GM23248 (cell line): ENCODE data around the gene NRP2.

Experiments used
- EZH2 ChIP-seq: fragments of 200-600 bp; sonication (generic); IDR thresholded peaks from 2 replicates; pipeline ENCODE4 v1.6.1; 2018; ENCODE audit warnings: antibody characterized with exemption, mild to moderate bottlenecking; ENCODE audit not compliant: insufficient read depth, poor library complexity, severe bottlenecking
- EZH2phosphoT487 ChIP-seq: fragments of 200-600 bp; sonication (generic); IDR thresholded peaks from 2 replicates; pipeline ENCODE4 v1.6.1; 2018; ENCODE audit warnings: antibody characterized with exemption, moderate library complexity, mild to moderate bottlenecking, low read depth; ENCODE audit not compliant: insufficient read depth

DNA sequence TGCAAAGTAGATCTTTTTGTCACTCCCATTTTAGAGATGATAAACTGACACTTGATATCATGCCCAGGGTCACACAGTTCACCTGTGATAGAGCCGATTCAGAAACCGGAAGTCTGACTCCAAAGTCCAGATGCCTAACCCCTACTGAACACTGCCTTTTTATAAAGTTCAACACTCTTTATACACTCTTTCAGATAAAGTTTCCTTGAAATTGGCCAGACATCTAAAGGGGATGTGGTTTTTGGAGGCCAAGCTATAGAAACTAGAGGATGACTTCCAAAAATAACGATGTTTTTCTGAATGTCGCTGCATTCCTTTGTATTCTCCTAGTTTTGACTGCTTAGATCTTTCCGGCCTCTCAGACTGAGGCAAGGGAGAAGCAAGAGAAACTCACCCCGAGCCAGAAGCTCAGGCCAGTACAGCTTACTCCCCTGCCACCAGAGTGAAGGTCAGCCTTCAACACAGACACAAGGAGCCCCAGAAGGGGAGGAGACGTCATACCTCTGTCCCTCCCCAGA lies 61.8 kb downstream of the NRP2 start:
- TF ChIP-seq EZH2 (no peak), EZH2phosphoT487 (no peak)
